COLO829 (cell line): ENCODE data around the gene PTPN20.
A peak's percentile ranks its signal among the peaks of the same experiment; 100 is the strongest.

Experiments
- DNase-seq: peaks from one replicate; pipeline ENCODE4 v3.0.0; 2012; ENCODE audit warnings: low spot score

The PTPN20 gene

GRCh38 chr10:47022311-47023131 is 111.3 kb downstream of the PTPN20 start:
- DNase-seq, result no peak

GRCh38 chr10:47023237-47024045 is 112.2 kb downstream of the PTPN20 start:
- no peak for DNase-seq

- DNase-seq, result no peak
Measured at GRCh38 chr10:47024046-47024322, 112.8 kb downstream of the PTPN20 start.

DNA sequence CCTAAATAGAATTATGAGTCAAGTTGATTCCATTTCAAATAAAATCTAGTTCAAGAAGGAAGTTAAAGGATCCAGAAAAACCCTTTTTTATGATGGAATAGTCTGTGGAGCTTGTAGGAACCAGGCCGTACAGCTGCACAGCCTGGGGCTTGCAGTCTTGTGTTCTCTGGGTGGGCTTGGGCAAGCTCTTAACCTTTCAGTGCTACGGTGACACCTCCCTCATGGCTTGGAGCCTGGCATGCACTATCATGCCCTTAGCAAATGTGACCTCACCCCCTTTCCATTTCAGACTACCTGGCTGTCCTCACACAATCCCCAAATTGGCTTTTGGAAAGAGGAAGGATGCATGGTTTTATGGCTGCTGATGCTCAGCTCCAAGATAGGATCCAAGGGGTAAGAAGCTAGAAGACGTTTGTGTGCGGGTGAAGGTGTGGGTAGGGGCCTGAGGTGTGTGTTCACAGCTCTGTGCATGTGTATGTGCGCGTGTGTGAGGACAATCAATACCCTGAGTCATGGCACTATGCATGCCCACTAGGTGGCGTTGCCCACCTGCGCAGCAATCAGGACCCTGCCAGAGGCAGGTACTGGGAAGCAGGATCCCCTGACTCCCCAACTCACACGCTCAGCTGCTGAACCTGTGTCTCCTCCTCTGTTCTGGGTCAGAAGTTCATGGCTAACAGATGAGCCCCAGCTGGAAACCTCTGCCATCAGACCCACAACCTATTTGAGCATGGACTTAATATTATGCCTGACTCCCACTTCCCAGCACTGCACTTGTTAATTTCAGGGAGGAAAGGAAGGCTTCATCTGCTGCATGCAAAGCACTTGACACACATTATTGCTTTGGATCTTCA is 113.4 kb downstream of the PTPN20 start:
- peak; percentile 43 for DNase-seq

DNA sequence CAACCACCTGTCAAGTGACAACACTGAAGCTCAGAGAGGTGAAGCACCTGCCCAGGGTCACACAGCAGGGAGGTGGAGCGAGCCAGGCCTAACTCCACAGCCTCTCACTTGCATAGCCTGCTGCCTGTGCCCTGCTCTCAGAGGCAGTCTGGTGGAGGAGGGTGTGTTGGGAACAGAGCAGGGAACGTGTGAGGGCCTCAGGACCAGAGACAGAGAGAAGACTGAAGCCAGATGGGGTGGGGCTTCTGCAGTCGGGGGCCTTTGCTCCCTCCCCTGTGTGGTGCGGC is 114.0 kb downstream of the PTPN20 start:
- no peak for DNase-seq

DNA sequence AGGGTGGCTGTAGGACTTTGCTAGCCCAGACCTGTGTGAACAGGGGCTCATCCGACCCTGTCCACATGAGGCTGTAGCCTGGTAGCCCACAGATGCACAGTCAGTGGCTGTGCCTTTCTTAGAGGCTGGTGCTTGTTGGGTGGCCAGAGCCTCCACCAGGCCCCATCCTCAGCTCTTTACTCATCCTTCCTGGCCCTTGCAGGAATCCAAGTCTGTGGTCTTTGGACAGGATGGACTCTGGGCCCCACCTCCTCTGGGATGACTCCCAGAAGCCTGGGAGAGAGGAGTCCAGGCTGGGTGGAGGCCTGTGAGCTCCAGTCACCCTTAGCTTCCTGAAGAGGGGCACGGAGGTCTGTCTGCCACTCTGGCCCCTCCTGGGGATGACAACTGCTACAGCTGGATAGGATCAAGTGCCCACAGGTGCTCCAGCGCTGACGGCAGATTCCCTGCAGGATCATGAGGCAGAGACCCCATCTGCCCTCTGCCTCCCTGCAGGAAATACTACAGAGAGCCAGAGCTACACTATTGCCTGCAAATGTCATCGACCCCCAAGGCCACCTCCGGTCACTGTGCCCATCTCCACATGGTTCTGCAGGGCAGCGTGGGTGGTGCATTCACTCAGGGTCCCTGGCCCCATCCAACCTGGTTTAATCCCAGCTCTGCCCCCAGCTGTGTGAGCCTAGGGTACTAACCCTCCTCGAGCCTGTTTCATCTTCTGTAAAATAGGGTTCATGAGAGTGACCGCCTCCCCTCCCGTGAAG is 114.5 kb downstream of the PTPN20 start:
- no peak for DNase-seq

DNA sequence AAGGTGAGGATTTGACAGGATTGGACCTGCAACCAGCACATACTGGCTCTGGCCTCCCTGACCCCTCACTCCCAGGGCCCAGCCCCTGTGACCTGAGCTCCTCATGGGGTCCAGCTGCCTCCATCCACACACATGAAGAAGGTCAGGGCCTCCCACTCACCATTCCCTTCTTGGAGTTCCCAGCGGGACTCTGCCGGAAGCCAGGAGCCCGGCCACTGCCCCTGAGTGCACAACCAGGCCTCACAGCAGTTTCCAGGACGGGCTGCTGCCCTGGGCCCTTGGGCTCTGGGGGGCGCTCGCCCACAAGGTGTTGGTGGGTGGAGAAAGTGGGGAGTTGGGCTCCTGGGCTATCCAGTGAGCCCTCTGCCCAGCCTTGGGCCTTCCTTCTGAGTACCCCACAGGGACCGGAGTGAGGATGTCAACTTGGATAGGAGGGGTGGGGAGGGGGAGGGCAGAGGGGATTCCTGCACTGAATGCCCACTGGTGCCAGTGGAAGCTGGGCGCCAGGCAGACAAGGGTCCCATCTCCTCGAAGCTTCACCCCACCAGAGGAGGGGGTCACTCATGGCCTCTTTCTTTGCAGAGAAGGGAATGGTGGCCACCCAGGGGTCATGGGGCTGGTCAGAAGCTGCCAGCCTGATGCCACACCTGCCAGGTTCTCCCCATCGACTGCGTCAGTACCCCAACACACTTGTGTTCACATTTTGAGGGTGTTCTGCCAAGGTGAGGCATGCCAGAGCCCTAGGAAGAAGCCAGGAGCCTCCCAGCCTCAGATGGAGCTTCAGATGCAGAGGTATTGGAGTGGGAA is 115.3 kb downstream of the PTPN20 start:
- no peak for DNase-seq

DNA sequence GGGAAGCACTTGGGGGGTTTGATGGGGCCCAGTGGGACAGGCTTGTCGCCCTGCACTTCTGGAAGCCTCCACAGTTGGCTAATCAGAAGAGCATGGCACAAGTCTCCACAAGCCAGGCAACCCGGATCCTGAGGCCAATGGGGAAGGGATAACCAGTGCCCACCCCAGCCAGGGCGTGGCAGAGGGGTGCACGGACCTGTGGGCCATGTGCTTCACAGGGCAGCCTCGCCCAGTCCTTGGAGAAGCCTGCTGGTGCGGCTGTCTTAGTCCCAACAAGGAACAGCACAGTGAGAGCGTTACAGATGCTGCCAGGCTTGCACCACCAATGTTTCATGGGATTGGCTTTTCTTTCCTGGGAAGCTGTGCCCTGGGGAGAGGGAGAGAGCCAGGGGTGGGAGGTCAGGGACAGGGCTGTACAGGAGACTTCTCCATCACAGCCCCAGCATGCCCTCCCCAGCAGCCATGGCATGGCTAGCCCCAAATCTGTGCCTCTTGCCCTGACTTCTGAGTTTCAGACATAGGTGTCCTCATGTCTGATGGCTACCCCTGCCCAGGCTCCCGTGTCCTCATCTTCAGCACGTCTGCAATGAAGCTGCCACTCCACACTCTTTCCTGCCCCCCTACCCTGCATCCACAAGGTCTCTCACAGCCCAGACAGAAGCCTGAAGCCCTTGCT is 116.0 kb downstream of the PTPN20 start:
- no peak for DNase-seq

DNA sequence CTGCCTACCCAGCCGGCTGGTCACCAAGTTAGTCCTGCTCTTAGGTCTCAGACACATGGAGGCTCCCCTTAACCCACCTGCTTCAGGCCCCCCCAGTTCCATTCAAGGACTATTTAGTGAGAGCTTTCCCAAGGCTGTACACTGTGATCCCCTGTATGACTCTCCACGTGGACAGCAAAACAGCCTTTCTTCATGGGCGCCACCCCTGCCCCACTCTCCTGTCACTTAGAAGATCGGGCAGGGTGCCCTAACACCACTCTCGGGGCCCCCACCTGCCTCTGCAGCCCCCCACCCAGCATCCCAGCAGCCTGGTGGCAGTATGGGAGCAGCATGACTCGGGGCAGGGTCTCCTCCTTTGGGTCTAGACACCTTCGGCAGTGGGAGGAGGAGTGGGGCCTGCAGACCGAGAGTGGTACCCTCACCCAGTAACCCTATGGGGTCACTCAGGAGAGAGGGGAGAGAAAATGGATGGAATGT is 116.6 kb downstream of the PTPN20 start:
- DNase-seq, result no peak

- no peak for DNase-seq
Measured at GRCh38 chr10:47028466-47028865, 117.2 kb downstream of the PTPN20 start.

DNA sequence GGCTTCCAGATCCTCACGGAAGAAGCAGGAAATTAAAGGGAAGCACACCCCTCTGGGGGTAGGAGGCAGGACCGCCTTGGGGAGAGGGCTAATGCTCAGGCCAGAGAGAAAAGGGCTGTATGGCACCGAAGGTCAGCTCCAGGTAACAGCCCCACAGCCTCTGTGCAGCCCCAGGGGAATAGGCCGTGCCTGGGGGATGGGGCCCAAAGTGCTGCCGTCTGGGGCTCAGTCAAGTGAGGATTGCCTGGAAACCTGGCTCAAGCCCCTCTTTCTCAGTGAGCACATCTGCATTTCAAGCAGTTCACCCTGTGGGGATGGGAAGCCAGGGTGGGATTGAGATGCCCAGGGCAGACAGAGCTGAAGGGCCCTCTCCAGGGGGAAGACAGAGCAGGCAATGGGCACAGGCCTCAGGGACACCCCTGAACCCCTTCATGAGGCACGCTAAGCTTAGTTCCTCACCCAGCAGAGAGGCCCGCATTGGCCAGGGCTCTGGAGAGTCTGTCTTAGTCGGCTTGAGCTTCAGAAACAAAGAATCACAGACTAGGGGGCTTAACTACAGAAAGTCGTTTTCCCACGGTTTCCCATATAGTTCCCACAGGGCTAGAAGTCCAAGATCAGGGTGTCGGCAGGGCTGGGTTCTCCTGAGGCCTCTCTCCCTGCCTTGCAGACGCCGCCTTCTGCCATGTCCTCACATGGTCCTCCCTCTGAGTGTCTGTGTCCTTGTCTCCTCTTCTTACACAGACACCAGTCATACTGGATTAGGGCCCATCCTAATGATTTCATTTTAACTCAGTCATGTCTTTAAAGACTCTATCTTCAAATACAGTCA is 118.2 kb downstream of the PTPN20 start:
- no peak for DNase-seq

DNA sequence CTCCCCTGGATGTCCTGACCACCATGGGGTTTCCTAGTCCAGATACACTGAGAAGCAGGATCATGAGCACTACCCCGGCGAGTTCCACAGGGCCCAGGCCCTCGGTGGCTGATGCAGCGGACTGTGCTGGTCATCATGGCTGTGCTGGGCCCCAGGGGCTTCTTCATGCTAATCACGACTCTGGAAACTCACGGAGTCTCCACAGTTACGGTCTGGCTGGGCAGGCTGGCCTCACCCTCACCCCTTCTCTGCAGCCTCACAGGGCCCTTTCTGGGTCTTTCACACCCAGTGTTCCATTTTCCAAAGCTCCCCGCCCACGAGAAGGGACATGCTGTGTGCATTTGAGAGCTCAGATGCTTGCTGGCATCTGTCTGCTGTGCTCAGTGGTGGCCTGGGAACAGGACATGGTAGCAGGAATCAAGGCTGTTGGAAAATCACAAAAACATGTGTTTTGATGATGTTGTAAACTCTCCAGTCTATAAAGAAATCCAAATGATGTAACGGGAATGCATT is 119.0 kb downstream of the PTPN20 start:
- DNase-seq, result no peak

DNA sequence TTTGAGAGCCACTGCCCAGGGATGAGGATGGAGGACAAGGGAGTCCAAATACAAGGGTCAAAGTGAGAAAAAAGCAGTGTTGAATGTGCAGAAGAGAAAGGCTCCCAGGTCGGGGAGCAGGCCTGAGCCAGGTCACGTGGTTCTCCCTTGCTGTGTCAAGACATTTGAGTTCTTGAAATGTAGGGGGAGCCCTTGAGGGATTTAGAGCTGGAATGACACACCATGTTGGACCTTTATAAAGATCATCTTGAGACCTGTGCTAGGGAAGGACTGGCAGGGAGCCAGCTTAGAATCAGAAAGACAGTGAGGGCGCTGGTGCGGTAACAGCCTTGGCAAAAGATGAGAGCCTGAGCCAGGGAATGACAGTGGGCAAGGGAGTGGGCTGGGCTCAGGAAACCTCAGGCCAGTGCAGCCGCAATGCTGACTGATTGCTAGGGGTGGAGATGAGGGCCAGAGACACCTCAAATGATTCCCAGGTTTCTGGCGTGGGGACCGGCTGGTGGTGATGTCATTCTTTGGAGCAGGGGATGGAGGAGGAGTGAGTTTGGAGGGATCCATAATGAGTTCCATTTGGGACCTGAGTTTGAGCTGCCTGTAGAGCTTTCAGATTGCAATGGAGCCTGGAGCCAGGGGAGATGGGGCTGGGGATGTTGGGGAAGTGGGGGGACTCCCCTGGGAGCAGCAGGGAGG is 120.1 kb downstream of the PTPN20 start:
- no peak for DNase-seq

GRCh38 chr10:47031901-47032465 is 120.8 kb downstream of the PTPN20 start:
- DNase-seq, result peak; percentile 13

GRCh38 chr10:47033081-47033480 is 121.9 kb downstream of the PTPN20 start:
- DNase-seq, result no peak

DNA sequence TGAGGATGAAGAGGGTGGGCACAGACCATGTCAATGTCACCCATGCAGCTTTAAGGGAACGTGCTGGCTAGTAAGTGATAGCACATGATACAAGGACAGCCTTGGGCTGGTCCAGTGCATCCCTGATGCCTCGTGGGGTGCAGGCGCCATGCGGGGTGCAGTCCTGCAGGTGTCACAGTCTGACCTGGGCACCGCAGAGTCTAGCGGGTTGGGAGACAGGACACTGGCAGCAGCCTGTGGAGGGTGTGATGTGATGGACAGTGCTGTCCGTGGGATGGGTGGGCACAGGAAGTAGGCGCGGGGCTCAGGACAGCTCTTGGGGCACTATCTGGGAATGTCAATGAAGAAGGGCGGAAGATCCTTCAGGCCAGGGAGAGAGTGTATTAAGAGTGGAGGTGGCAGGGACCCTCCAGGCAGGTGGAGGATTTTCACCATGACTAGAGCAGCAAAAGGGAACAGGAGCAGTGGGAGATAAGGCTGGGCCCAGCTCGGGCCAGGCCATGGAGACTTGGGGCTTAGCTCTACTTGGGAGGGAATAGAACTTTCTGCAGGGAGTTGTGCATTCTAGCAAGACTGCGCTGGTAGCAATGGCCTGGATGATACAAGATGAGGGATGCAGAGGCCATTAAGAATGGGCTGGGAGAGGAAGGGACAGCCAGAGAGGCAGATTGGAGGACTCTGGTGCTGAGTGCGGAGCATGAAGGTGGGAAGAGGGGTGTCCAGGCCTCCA is 122.5 kb downstream of the PTPN20 start:
- DNase-seq, result no peak

DNA sequence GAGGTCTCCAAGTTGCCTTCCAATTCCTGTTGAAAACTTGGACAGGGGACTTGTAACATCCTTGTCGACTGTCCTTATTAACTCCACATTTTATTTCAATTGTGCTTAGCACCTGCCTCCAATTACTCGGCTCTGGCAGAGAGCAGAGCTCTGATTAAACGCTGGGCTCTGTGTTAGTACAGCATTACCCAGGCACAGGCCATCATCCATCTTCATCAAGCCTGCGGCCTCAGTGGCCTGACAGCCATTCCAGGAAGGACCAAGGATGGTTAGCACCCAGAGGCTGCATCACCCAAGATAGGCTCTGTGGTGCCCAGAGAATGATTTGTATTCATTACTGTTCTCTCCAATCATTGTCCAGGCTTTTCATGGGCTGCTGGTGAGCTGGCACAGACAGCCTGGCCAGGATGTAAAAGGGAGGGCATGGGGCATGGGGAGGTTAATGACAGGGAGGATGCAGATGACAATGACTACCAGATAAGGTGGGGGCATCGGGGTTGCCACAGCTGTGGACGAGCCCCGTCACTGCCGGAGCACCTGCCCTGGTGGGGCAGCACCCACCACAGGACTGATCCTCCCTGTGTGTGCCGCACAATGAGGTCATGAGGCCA is 123.3 kb downstream of the PTPN20 start:
- no peak for DNase-seq
